ENCODE data around the gene IL1RAPL1. TPM values are rescaled to one million over a fixed set of nuclear protein-coding genes. Genes with fewer than 3 reads are reported as not detected.

Gene IL1RAPL1
- total and polyA plus RNA-seq, 2 experiments from 2014 or later, result 0.18 to 0.49 TPM

DNA sequence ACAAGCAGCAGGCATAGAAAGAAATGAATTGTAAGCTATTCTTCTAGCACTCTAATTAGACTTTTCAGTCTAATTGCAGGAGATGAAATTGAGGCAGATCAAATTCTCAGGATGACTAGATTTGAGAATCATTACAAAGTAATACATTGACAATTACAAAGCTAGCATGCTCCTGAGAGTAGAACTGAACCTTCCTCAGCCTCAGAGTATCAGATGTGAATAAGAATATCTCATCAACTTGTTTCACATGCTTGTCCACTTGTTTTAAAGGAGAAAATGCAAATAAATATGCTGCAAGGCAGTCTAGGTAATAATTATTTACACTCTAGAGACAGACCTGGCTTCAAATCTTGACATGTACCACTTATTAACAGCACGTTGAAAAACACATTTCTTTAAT lies 1137.1 kb downstream of the IL1RAPL1 start:
- Histone ChIP-seq H3K4me1 (ENCODE audit: insufficient read depth) (no peaks in the 10 kb centered on the region), H3F3A (replicated peaks; ENCODE audit: low read depth) (no peaks in the 10 kb centered on the region), H3K79me2 (replicated peaks; ENCODE audit: insufficient read depth) (no peaks in the 10 kb centered on the region), H3K9me2 (ENCODE audit: insufficient read depth) (no peaks in the 10 kb centered on the region), H3K4me2 (no peak overlapping the region), H3K27me3 (ENCODE audit: insufficient read depth) (no peaks in the 10 kb centered on the region), H3K36me3 (ENCODE audit: insufficient read depth) (no peaks in the 10 kb centered on the region), H3K4me3 (no peak overlapping the region), H4K20me1 (replicated peaks; ENCODE audit: insufficient read depth) (no peaks in the 10 kb centered on the region), H2AFZ (no peak overlapping the region), H3K27ac (ENCODE audit: low read depth) (no peak overlapping the region)
- DNase-seq (ENCODE audit: low spot score) (no peak), ATAC-seq (no peak)
- H3K27ac Mint-ChIP-seq, result no peak overlapping the region
- TF ChIP-seq ETS1 (IDR thresholded peaks at IDR 0.05) (no peak), ZNF114 (CRISPR knock-in tag; IDR thresholded peaks at IDR 0.05) (no peak), JUNB (IDR thresholded peaks at IDR 0.05; ENCODE audit: unreplicated experiment) (no peak), ZNF331 (CRISPR knock-in tag; IDR thresholded peaks at IDR 0.05; ENCODE audit: low read depth) (no peak), CREB1 (CRISPR knock-in tag; IDR thresholded peaks at IDR 0.05; ENCODE audit: low read depth) (no peak), EZH2 (IDR thresholded peaks at IDR 0.05; ENCODE audit: low read depth, unreplicated experiment) (no peak), NANOG (IDR thresholded peaks at IDR 0.05; ENCODE audit: borderline replicate concordance) (no peak), STAT1 (IDR thresholded peaks at IDR 0.05; ENCODE audit: unreplicated experiment) (no peak), POLR2AphosphoS5 (IDR thresholded peaks at IDR 0.05; ENCODE audit: low read depth) (no peak), EZH2phosphoT487 (IDR thresholded peaks at IDR 0.05; ENCODE audit: unreplicated experiment) (no peak)
- TF ChIP-seq, protein P1, sequence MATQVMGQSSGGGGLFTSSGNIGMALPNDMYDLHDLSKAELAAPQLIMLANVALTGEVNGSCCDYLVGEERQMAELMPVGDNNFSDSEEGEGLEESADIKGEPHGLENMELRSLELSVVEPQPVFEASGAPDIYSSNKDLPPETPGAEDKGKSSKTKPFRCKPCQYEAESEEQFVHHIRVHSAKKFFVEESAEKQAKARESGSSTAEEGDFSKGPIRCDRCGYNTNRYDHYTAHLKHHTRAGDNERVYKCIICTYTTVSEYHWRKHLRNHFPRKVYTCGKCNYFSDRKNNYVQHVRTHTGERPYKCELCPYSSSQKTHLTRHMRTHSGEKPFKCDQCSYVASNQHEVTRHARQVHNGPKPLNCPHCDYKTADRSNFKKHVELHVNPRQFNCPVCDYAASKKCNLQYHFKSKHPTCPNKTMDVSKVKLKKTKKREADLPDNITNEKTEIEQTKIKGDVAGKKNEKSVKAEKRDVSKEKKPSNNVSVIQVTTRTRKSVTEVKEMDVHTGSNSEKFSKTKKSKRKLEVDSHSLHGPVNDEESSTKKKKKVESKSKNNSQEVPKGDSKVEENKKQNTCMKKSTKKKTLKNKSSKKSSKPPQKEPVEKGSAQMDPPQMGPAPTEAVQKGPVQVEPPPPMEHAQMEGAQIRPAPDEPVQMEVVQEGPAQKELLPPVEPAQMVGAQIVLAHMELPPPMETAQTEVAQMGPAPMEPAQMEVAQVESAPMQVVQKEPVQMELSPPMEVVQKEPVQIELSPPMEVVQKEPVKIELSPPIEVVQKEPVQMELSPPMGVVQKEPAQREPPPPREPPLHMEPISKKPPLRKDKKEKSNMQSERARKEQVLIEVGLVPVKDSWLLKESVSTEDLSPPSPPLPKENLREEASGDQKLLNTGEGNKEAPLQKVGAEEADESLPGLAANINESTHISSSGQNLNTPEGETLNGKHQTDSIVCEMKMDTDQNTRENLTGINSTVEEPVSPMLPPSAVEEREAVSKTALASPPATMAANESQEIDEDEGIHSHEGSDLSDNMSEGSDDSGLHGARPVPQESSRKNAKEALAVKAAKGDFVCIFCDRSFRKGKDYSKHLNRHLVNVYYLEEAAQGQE (IDR thresholded peaks at IDR 0.05; ENCODE audit: unreplicated experiment), result no peak
- TF ChIP-seq, protein P2, sequence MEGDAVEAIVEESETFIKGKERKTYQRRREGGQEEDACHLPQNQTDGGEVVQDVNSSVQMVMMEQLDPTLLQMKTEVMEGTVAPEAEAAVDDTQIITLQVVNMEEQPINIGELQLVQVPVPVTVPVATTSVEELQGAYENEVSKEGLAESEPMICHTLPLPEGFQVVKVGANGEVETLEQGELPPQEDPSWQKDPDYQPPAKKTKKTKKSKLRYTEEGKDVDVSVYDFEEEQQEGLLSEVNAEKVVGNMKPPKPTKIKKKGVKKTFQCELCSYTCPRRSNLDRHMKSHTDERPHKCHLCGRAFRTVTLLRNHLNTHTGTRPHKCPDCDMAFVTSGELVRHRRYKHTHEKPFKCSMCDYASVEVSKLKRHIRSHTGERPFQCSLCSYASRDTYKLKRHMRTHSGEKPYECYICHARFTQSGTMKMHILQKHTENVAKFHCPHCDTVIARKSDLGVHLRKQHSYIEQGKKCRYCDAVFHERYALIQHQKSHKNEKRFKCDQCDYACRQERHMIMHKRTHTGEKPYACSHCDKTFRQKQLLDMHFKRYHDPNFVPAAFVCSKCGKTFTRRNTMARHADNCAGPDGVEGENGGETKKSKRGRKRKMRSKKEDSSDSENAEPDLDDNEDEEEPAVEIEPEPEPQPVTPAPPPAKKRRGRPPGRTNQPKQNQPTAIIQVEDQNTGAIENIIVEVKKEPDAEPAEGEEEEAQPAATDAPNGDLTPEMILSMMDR (conservative IDR thresholded peaks at IDR 0.05; ENCODE audit: low read depth in 2 of 2), result no peak
- TF ChIP-seq, protein P3, sequence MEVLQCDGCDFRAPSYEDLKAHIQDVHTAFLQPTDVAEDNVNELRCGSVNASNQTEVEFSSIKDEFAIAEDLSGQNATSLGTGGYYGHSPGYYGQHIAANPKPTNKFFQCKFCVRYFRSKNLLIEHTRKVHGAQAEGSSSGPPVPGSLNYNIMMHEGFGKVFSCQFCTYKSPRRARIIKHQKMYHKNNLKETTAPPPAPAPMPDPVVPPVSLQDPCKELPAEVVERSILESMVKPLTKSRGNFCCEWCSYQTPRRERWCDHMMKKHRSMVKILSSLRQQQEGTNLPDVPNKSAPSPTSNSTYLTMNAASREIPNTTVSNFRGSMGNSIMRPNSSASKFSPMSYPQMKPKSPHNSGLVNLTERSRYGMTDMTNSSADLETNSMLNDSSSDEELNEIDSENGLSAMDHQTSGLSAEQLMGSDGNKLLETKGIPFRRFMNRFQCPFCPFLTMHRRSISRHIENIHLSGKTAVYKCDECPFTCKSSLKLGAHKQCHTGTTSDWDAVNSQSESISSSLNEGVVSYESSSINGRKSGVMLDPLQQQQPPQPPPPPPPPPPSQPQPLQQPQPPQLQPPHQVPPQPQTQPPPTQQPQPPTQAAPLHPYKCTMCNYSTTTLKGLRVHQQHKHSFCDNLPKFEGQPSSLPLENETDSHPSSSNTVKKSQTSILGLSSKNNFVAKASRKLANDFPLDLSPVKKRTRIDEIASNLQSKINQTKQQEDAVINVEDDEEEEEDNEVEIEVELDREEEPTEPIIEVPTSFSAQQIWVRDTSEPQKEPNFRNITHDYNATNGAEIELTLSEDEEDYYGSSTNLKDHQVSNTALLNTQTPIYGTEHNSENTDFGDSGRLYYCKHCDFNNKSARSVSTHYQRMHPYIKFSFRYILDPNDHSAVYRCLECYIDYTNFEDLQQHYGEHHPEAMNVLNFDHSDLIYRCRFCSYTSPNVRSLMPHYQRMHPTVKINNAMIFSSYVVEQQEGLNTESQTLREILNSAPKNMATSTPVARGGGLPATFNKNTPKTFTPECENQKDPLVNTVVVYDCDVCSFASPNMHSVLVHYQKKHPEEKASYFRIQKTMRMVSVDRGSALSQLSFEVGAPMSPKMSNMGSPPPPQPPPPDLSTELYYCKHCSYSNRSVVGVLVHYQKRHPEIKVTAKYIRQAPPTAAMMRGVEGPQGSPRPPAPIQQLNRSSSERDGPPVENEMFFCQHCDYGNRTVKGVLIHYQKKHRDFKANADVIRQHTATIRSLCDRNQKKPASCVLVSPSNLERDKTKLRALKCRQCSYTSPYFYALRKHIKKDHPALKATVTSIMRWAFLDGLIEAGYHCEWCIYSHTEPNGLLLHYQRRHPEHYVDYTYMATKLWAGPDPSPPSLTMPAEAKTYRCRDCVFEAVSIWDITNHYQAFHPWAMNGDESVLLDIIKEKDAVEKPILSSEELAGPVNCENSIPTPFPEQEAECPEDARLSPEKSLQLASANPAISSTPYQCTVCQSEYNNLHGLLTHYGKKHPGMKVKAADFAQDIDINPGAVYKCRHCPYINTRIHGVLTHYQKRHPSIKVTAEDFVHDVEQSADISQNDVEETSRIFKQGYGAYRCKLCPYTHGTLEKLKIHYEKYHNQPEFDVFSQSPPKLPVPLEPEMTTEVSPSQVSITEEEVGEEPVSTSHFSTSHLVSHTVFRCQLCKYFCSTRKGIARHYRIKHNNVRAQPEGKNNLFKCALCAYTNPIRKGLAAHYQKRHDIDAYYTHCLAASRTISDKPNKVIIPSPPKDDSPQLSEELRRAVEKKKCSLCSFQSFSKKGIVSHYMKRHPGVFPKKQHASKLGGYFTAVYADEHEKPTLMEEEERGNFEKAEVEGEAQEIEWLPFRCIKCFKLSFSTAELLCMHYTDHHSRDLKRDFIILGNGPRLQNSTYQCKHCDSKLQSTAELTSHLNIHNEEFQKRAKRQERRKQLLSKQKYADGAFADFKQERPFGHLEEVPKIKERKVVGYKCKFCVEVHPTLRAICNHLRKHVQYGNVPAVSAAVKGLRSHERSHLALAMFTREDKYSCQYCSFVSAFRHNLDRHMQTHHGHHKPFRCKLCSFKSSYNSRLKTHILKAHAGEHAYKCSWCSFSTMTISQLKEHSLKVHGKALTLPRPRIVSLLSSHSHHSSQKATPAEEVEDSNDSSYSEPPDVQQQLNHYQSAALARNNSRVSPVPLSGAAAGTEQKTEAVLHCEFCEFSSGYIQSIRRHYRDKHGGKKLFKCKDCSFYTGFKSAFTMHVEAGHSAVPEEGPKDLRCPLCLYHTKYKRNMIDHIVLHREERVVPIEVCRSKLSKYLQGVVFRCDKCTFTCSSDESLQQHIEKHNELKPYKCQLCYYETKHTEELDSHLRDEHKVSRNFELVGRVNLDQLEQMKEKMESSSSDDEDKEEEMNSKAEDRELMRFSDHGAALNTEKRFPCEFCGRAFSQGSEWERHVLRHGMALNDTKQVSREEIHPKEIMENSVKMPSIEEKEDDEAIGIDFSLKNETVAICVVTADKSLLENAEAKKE (CRISPR knock-in tag; IDR thresholded peaks at IDR 0.05), result no peak
- no peak overlapping the region for H3K4me3 Mint-ChIP-seq
- no peaks in the 10 kb centered on the region for H3K36me3 Mint-ChIP-seq (ENCODE audit: low read depth)
- H3K27me3 Mint-ChIP-seq (ENCODE audit: insufficient read depth, low read depth, poor library complexity), result no peaks in the 10 kb centered on the region
- H3K9me3 Mint-ChIP-seq, result no peaks in the 10 kb centered on the region
- no peaks in the 10 kb centered on the region for H3K4me1 Mint-ChIP-seq

All from GM23338 (cell line).